Activated CD8-positive, alpha-beta memory T cell treated with anti-CD3 and anti-CD28 coated beads, Interleukin-2, amount 50 U/mL, for 24 hours (primary cell): ENCODE measurements around the gene DUSP11.
"Not testable (repeated sequence)": the region's sequence is repeated elsewhere in the genome, so short reads cannot be mapped to it uniquely, and the experiment has no call there.

Experiments used
- DNase-seq: peaks from one replicate; pipeline ENCODE4 v3.0.0-alpha.2; 2020; ENCODE audit errors: extremely low read depth

The DUSP11 gene

GRCh38 chr2:73717695-73718094 is 62.2 kb downstream of the DUSP11 start:
- DNase-seq, result not testable (repeated sequence)

- no peak for DNase-seq
Measured at GRCh38 chr2:73717251-73717606, 62.7 kb downstream of the DUSP11 start.

- no peak for DNase-seq
Measured at GRCh38 chr2:73716543-73717250, 63.2 kb downstream of the DUSP11 start.

- DNase-seq, result no peak
Measured at GRCh38 chr2:73714091-73714490, 65.8 kb downstream of the DUSP11 start.
